ENCODE measurements around the gene AKIRIN2. TPM values are rescaled to one million over a fixed set of nuclear protein-coding genes. Genes with fewer than 3 reads are reported as not detected.

AKIRIN2 gene
- total and polyA plus RNA-seq, 7 donors = 16.6 to 40.2 (median 19.3) TPM

GRCh38 chr6:87656857-87657256 is 45.2 kb downstream of the AKIRIN2 start:
- intact Hi-C loops (cut with DNase I) = no loop called here
- Histone ChIP-seq H3K36me3 (peaks cover 0 to 31% (median 3%) of the 10 kb centered on the region in 4 donors), H3K4me3 (no peak overlapping the region), H3K4me1 (peaks cover 0 to 29% (median 25%) of the 10 kb centered on the region in 4 donors), H3K27me3 (no peaks in the 10 kb centered on the region), H3K9me3 (no peaks in the 10 kb centered on the region), H3K27ac (no peak overlapping the region)
- DNase-seq = no peak
- no peak for TF ChIP-seq EP300 (IDR thresholded peaks at IDR 0.05)
- TF ChIP-seq POLR2AphosphoS5 (IDR thresholded peaks at IDR 0.05) = no peak
- no peak for TF ChIP-seq POLR2A (IDR thresholded peaks at IDR 0.05)
- no peak for TF ChIP-seq CTCF (IDR thresholded peaks at IDR 0.05)

GRCh38 chr6:87655824-87656223 is 46.2 kb downstream of the AKIRIN2 start:
- no peak overlapping the region for H3K4me3 ChIP-seq
- no peak for DNase-seq
- intact Hi-C loops (cut with DNase I) = no loop called here
- no peaks in the 10 kb centered on the region for H3K27me3 ChIP-seq
- H3K27ac ChIP-seq = no peak overlapping the region
- peaks cover 0 to 26% (median 21%) of the 10 kb centered on the region in 4 donors for H3K4me1 ChIP-seq
- no peaks in the 10 kb centered on the region for H3K9me3 ChIP-seq
- no peak for TF ChIP-seq CTCF (IDR thresholded peaks at IDR 0.05)
- TF ChIP-seq EP300 (IDR thresholded peaks at IDR 0.05) = no peak
- TF ChIP-seq POLR2A (IDR thresholded peaks at IDR 0.05) = no peak
- no peak for TF ChIP-seq POLR2AphosphoS5 (IDR thresholded peaks at IDR 0.05)
- H3K36me3 ChIP-seq = peaks cover 0 to 31% (median 3%) of the 10 kb centered on the region in 4 donors

GRCh38 chr6:87654875-87655454 is 47.1 kb downstream of the AKIRIN2 start:
- DNase-seq = no peak
- WGBS, 2 donors = 75 to 85% methylated on average over 2 of the region's 2 CpGs
- Histone ChIP-seq H3K36me3 (peaks cover 0 to 38% (median 3%) of the 10 kb centered on the region in 4 donors), H3K9me3 (no peaks in the 10 kb centered on the region), H3K4me3 (no peak overlapping the region), H3K4me1 (peaks cover 0 to 17% (median 12%) of the 10 kb centered on the region in 4 donors), H3K27me3 (no peaks in the 10 kb centered on the region), H3K27ac (no peak overlapping the region)
- intact Hi-C loops (cut with DNase I) = no loop called here
- no peak for TF ChIP-seq POLR2A (IDR thresholded peaks at IDR 0.05)
- no peak for TF ChIP-seq POLR2AphosphoS5 (IDR thresholded peaks at IDR 0.05)
- no peak for TF ChIP-seq EP300 (IDR thresholded peaks at IDR 0.05)
- TF ChIP-seq CTCF (IDR thresholded peaks at IDR 0.05) = no peak

GRCh38 chr6:87654122-87654521 is 47.9 kb downstream of the AKIRIN2 start:
- peaks cover 0 to 9% (median 9%) of the 10 kb centered on the region in 4 donors for H3K4me1 ChIP-seq
- H3K36me3 ChIP-seq = peaks cover 0 to 38% (median 3%) of the 10 kb centered on the region in 4 donors
- no peak overlapping the region for H3K4me3 ChIP-seq
- WGBS, 2 donors = 97 to 100% methylated on average over 1 of the region's 1 CpG
- TF ChIP-seq POLR2AphosphoS5 (IDR thresholded peaks at IDR 0.05) (no peak), POLR2A (IDR thresholded peaks at IDR 0.05) (no peak), CTCF (IDR thresholded peaks at IDR 0.05) (no peak), EP300 (IDR thresholded peaks at IDR 0.05) (no peak)
- H3K27me3 ChIP-seq = no peaks in the 10 kb centered on the region
- H3K27ac ChIP-seq = no peak overlapping the region
- H3K9me3 ChIP-seq = no peaks in the 10 kb centered on the region
- intact Hi-C loops (cut with DNase I) = no loop called here
- DNase-seq = no peak
